Articular chondrocyte of knee joint (primary cell): ENCODE results near the gene LRRC37A. TPM values are rescaled to one million over a fixed set of nuclear protein-coding genes. Genes with fewer than 3 reads are reported as not detected.

Experiments
- small RNA-seq: library from RNA; depleted of rRNA; stranded (forward); fragments of <200 nt; gene quantifications from one replicate; pipeline ENCODE3, GENCODE V24; 2012
- total RNA-seq: library from RNA; depleted of rRNA; stranded (reverse); fragments of >200 nt; gene quantifications from 2 replicates; pipeline ENCODE4 v1.2.3, GENCODE V29; 2012

The LRRC37A gene
- total RNA-seq: 1.3 and 7.2 TPM in 2 replicates

GRCh38 chr17:46294831-46295230, at the start of gene LRRC37A:
TSS of gene LRRC37A (plus strand) at chr17:46295131. CDS start at chr17:46295134, 3 bp downstream.

GRCh38 chr17:46361755-46362154, 66.8 kb downstream of the LRRC37A start, which contains the start of gene ARL17B:
TSS of gene ARL17B (minus strand) at chr17:46361766. CDS start at chr17:46358397, 3,369 bp downstream.

Small RNAs within 50 kb of the gene (small RNA-seq; reads per million reads assigned to genes)
- not detected for gene RN7SL656P

Other genes with a start within 250 kb of the LRRC37A start
- gene KANSL1, start 101.7 kb upstream of the LRRC37A start, total RNA-seq: 85.8 and 115 TPM in 2 replicates
- gene ARL17B, start 66.6 kb downstream of the LRRC37A start, total RNA-seq: 2.9 and 5.0 TPM in 2 replicates
- 5.0 and 12.4 TPM in 2 replicates for gene LRRC37A2, start 217.3 kb downstream of the LRRC37A start, total RNA-seq